Vagina (tissue), 2 donors: ENCODE data around the gene COPZ1. TPM values are rescaled to one million over a fixed set of nuclear protein-coding genes. Genes with fewer than 3 reads are reported as not detected.
A peak's percentile ranks its signal among the peaks of the same experiment; 100 is the strongest.

Experiments
- DNase-seq, 2 donors: peaks; one replicate each; pipeline ENCODE4 v3.0.0-alpha.2; 2017; ENCODE audit errors: extremely low spot score in 2 of 2
- H3K27ac ChIP-seq: fragments of 200-600 bp; sonication (generic); one replicate; pipeline ENCODE4 v1.5.1; 2019
- H3K27me3 ChIP-seq: fragments of 200-600 bp; sonication (generic); one replicate; pipeline ENCODE4 v1.5.1; 2019
- H3K36me3 ChIP-seq, 2 donors: fragments of 200-600 bp; sonication (generic); one replicate each; pipeline ENCODE4 v1.5.1; 2017 to 2019
- H3K4me1 ChIP-seq: fragments of 200-600 bp; sonication (generic); one replicate; pipeline ENCODE4 v1.5.1; 2019
- H3K4me3 ChIP-seq, 2 donors: fragments of 200-600 bp; sonication (generic); 1 replicate in 1 of 2; 2 replicates in 1 of 2; pipeline ENCODE4 v1.5.1; 2016 to 2019
- H3K9me3 ChIP-seq: fragments of 200-600 bp; sonication (generic); one replicate; pipeline ENCODE4 v1.5.1; 2019
- POLR2A ChIP-seq, 2 donors: fragments of 450-650 bp; IDR thresholded peaks; one replicate each; pipeline ENCODE4 v1.6.1; 2017; ENCODE audit warnings: antibody characterized with exemption in 2 of 2, mild to moderate bottlenecking in 2 of 2, moderate library complexity in 2 of 2
- POLR2AphosphoS5 ChIP-seq, 2 donors: sonication (generic); formaldehyde crosslinking; IDR thresholded peaks; one replicate each; pipeline ENCODE4 v1.9.0; 2017; ENCODE audit warnings: antibody characterized with exemption in 2 of 2, mild to moderate bottlenecking in 2 of 2, low read depth in 1 of 2; ENCODE audit not compliant: insufficient read depth in 1 of 2
- intact Hi-C: fragments of 100-400 bp; cut with DNase I; formaldehyde crosslinking; loops from one replicate; pipeline ENCODE4 v1.15.1; 2023
- total RNA-seq: library from RNA; depleted of rRNA; stranded (reverse); fragments of >200 nt; gene quantifications from one replicate; pipeline ENCODE4 v1.2.3, GENCODE V29; 2016
- TF ChIP-seq, protein P1 (sequence below), 3 experiments: fragments of 450-650 bp in 2 of 3; fragments of 200-600 bp in 1 of 3; sonication (generic) in 1 of 3; IDR thresholded peaks; one replicate each; pipeline ENCODE4 v1.5.1; 2017 to 2019; ENCODE audit warnings: antibody characterized with exemption in 3 of 3, mild to moderate bottlenecking in 2 of 3, moderate library complexity in 2 of 3

COPZ1 gene
- total RNA-seq, 1 donor from 2014 or later: 47.6 TPM

DNA sequence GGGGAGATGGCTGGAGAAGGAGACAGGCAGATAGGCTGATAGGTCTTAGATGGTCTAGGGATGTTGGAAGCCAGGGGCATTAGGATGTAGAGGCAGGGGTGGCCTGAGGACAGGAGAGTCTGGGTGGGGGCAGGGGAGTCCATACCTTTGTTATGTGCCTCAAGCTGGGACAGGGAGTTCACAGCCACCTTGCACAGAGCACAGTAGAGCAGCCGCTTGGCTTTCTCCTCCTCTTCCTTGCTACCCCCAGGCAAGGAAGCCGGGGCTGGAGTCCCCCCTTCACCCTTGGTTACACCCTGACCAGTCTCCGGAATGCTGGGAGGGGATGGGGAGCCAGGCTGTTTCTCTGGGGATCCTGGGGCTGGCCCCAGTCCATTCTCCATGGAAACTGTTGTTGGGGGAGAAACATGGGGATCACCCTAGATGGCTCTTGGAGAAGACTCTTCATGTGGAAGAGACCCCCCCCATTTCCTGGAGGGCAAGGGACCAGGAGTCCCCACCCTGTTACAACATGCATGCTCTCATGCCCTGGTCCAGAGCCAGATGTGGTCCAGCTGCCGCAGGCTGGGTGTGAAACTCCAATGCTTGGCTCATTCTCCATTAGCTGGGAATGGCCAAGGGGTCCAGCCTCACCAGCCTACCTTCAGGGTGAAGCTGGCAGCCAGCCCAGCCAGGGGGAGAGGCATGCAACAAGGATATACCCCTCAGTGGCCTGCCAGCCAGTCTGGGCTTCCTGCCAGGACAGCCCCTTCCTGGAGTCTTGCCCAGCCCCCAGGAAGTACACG is 46.6 kb downstream of the COPZ1 start:
- TF ChIP-seq, protein P1, sequence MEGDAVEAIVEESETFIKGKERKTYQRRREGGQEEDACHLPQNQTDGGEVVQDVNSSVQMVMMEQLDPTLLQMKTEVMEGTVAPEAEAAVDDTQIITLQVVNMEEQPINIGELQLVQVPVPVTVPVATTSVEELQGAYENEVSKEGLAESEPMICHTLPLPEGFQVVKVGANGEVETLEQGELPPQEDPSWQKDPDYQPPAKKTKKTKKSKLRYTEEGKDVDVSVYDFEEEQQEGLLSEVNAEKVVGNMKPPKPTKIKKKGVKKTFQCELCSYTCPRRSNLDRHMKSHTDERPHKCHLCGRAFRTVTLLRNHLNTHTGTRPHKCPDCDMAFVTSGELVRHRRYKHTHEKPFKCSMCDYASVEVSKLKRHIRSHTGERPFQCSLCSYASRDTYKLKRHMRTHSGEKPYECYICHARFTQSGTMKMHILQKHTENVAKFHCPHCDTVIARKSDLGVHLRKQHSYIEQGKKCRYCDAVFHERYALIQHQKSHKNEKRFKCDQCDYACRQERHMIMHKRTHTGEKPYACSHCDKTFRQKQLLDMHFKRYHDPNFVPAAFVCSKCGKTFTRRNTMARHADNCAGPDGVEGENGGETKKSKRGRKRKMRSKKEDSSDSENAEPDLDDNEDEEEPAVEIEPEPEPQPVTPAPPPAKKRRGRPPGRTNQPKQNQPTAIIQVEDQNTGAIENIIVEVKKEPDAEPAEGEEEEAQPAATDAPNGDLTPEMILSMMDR (IDR thresholded peaks at IDR 0.05): no peak
- TF ChIP-seq POLR2AphosphoS5 (IDR thresholded peaks at IDR 0.05; ENCODE audit: insufficient read depth in 1 of 2, low read depth in 1 of 2): peak in 1 of 2 donors; percentile 69
- Histone ChIP-seq H3K9me3 (no peaks in the 10 kb centered on the region), H3K4me1 (peaks cover 52% of the 10 kb centered on the region), H3K4me3 (no peak overlapping the region), H3K36me3 (no peaks in the 10 kb centered on the region), H3K27ac (peak overlapping the region; percentile 93), H3K27me3 (no peaks in the 10 kb centered on the region)
- intact Hi-C loops: no loop called here
- DNase-seq: no peak

DNA sequence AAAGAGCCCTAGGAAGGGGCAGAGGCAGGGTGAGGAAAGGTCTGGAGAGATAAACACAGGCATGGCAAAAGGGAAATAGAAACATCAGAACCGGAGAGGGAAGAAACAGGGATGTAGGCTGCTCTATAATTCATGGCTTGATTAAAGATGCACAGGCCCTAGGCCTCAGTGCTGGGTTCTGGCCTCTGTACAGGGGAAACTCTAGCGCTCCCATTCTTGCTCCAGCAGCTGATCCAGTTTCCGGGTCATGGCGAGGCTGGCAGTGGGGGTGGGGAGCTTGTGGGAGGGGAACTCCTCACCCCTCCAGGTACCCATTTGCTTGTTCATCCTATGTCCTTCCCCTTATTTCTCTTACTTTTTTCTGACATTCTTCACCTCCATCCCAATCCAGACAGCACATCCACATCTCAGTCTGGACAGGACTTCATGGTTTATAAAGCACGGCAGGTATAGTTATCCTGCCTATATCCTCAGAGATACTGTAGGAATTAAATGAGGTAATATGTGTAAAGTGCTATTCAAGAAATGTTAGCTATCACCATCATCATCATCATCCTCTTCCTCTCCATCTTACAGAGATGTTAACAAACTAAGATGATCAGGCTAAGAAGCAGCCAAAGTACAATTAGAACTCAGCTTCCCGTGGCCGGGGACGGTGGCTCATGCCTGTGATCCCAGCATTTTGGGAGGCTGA is 47.3 kb downstream of the COPZ1 start:
- H3K27ac ChIP-seq: peak overlapping the region; percentile 93
- TF ChIP-seq, protein P1 (IDR thresholded peaks at IDR 0.05): no peak
- TF ChIP-seq POLR2AphosphoS5 (IDR thresholded peaks at IDR 0.05; ENCODE audit: insufficient read depth in 1 of 2, low read depth in 1 of 2) (no peak), POLR2A (IDR thresholded peaks at IDR 0.05) (no peak)
- no peaks in the 10 kb centered on the region for H3K9me3 ChIP-seq
- H3K36me3 ChIP-seq: no peaks in the 10 kb centered on the region
- intact Hi-C loops: no loop called here
- H3K27me3 ChIP-seq: no peaks in the 10 kb centered on the region
- no peak overlapping the region for H3K4me3 ChIP-seq
- peaks cover 60% of the 10 kb centered on the region for H3K4me1 ChIP-seq
- no peak for DNase-seq

DNA sequence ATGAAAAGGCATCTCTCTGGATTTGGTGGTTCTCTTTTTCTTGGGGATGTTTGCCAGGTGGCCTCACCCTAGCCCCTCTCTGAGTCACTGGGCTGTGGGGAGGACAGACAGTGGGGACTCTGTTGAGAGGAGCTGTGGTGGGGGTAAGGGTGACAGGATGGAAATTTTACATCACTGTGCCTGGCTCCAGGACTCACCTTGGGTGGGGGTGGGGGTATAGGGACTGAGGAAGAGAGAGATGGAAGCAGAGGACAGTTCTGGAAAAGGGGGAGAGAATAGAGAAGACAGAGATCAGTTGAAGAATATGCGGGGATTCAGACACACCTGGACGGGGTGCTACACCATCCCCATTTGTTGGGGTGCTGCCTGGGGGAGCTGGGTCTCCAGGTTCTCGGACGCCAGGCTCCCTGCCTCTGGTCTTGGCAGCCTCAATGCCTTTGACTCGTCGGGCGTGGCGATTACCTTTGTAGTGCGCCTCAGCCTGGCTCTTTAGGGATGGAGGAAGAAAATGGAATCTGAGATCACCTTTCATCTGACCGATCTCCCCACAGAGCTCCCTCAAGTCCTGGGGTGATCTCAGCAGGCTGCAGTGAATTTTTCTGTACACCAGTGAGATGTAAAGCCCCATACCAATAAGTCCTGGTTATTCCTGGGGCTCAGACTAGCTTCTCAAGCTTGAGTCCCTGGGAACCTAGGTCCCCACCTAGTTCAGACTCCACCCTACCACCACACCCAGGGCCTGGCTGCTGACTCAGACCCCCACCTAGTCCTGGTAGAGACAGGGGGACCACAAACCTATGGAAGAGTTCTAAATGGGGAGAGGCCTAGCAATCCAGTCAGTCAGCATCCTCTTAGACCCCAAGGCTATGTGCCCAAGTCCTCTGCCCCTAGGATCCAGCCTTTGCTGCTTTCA is 49.0 kb downstream of the COPZ1 start:
- Histone ChIP-seq H3K27ac (peak overlapping the region; percentile 93), H3K27me3 (no peaks in the 10 kb centered on the region), H3K9me3 (no peaks in the 10 kb centered on the region), H3K4me1 (peaks cover 74% of the 10 kb centered on the region), H3K4me3 (no peak overlapping the region), H3K36me3 (no peaks in the 10 kb centered on the region)
- no peak for DNase-seq
- TF ChIP-seq POLR2AphosphoS5 (IDR thresholded peaks at IDR 0.05; ENCODE audit: insufficient read depth in 1 of 2, low read depth in 1 of 2) (no peak), POLR2A (IDR thresholded peaks at IDR 0.05) (no peak)
- TF ChIP-seq, protein P1 (IDR thresholded peaks at IDR 0.05): no peak
- intact Hi-C loops: no loop called here

DNA sequence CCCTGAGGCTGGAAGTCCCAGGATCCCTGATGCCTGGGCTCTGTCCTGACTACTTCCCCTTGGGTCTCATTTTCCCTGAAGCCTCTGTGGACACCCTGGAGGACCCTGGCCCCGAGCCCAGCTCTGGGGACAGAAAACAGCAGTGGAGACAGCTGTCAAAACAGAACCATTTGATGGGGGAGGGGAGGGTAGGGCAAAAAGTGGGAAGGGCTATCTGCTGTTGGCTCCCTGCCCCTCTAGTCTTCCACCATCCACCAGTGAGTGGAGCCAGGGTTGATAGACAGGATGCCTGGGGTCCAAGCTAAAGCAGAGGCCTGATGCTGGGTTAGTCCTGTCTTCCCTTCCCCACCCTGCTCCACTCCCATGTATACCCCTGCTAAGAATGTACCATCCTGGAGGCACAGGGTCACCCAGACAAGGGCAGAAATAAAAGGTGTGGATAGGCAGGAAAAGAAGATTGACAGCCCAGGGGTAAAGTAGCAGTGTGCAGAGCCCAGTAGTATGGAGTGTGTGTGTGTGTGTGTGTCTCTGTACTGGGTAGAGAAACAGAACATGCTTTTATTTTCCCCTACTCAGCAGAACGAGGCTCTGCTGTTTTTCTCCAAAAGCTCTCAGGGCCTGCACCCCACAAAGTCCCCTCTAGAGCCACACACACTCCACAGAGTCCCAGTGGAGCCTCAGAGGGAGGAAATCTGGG is 49.8 kb downstream of the COPZ1 start:
- TF ChIP-seq POLR2AphosphoS5 (IDR thresholded peaks at IDR 0.05; ENCODE audit: insufficient read depth in 1 of 2, low read depth in 1 of 2): no peak
- Histone ChIP-seq H3K4me3 (no peak overlapping the region), H3K27me3 (no peaks in the 10 kb centered on the region), H3K4me1 (peaks cover 80% of the 10 kb centered on the region), H3K27ac (peak overlapping the region; percentile 93), H3K36me3 (no peaks in the 10 kb centered on the region), H3K9me3 (no peaks in the 10 kb centered on the region)
- no peak for DNase-seq
- intact Hi-C loops: no loop called here

DNA sequence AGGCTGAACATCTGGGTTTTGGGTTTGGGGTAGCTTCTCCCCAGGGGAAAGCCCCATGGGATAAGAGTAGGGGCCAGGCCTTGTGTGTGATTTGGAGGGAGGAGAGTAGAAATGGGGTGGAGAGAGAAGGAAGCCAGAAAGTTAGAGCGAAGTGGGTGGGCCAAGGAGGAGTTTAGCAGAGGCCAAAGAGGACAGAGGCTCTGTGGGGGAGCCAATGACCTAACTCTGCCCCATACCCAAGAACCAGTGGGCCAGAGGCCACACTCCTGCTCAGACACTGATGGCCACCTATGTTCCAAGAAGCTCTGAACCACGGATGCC is 50.3 kb downstream of the COPZ1 start:
- Histone ChIP-seq H3K4me1 (peaks cover 84% of the 10 kb centered on the region), H3K27me3 (no peaks in the 10 kb centered on the region), H3K27ac (peak overlapping the region; percentile 93), H3K9me3 (no peaks in the 10 kb centered on the region), H3K4me3 (no peak overlapping the region), H3K36me3 (no peaks in the 10 kb centered on the region)
- TF ChIP-seq POLR2AphosphoS5 (IDR thresholded peaks at IDR 0.05; ENCODE audit: insufficient read depth in 1 of 2, low read depth in 1 of 2) (no peak), POLR2A (IDR thresholded peaks at IDR 0.05) (no peak)
- TF ChIP-seq, protein P1 (IDR thresholded peaks at IDR 0.05): no peak
- DNase-seq: no peak
- intact Hi-C loops: no loop called here
